PC-9 (cell line): ENCODE results near the gene SEMA6B. TPM values are rescaled to one million over a fixed set of nuclear protein-coding genes. Genes with fewer than 3 reads are reported as not detected.

Experiments
- BruUV-seq: library from RNA; stranded (reverse); fragments of 400-500 nt; replicated peaks from 2 replicates; lab custom pipeline; 2021; lab: Mats Ljungman, UMichigan
- CTCF ChIA-PET: fragments of 300-600 bp; sonication (Branson Sonifier 250); formaldehyde crosslinking; loops from one replicate; lab custom pipeline; 2022; ENCODE audit warnings: antibody characterized with exemption; lab: Charles Lee
- POLR2A ChIA-PET: fragments of 300-600 bp; sonication (Branson Sonifier 250); formaldehyde crosslinking; loops from one replicate; lab custom pipeline; 2022; ENCODE audit warnings: antibody characterized with exemption; ENCODE audit not compliant: unreplicated experiment; lab: Charles Lee
- DNase-seq, 2 experiments: peaks; one replicate each; pipeline versions ENCODE4 v3.0.0 to v3.0.0-alpha.2; 2015 to 2022; ENCODE audit warnings: mixed read lengths in 1 of 2
- H2AFZ ChIP-seq: fragments of 200-600 bp; sonication (generic); 2 replicates; pipeline ENCODE4 v1.8.1; 2017; ENCODE audit warnings: antibody characterized with exemption
- H3F3A ChIP-seq: fragments of 200-600 bp; sonication (generic); 2 replicates; pipeline ENCODE4 v1.8.1; 2017; ENCODE audit warnings: antibody characterized with exemption, mild to moderate bottlenecking, low read depth; ENCODE audit not compliant: insufficient read depth
- H3K27ac ChIP-seq: fragments of 200-600 bp; sonication (generic); 2 replicates; pipeline ENCODE4 v1.6.1; 2016; ENCODE audit warnings: mixed run types
- H3K27me3 ChIP-seq: fragments of 200-600 bp; sonication (generic); 2 replicates; pipeline ENCODE4 v1.6.1; 2016; ENCODE audit warnings: low read depth, mixed run types; ENCODE audit not compliant: insufficient read depth
- H3K36me3 ChIP-seq: fragments of 200-600 bp; sonication (generic); 2 replicates; pipeline ENCODE4 v1.6.1; 2016; ENCODE audit warnings: low read depth, mixed run types
- H3K4me1 ChIP-seq: fragments of 200-600 bp; sonication (generic); replicated peaks from 2 replicates; pipeline ENCODE4 v1.6.1; 2016; ENCODE audit warnings: mixed run types; ENCODE audit not compliant: insufficient read depth
- H3K4me2 ChIP-seq: fragments of 200-600 bp; sonication (generic); 2 replicates; pipeline ENCODE4 v1.6.1; 2017; ENCODE audit warnings: mixed run types
- H3K4me3 ChIP-seq: fragments of 200-600 bp; sonication (generic); 2 replicates; pipeline ENCODE4 v1.6.1; 2016; ENCODE audit warnings: mixed run types
- H3K79me2 ChIP-seq: fragments of 200-600 bp; sonication (generic); 2 replicates; pipeline ENCODE4 v1.6.1; 2017; ENCODE audit warnings: low read depth, mixed run types
- H3K9me2 ChIP-seq: fragments of 200-600 bp; sonication (generic); 2 replicates; pipeline ENCODE4 v1.8.1; 2017; ENCODE audit warnings: mild to moderate bottlenecking; ENCODE audit not compliant: insufficient read depth
- H3K9me3 ChIP-seq: fragments of 200-600 bp; sonication (generic); 2 replicates; pipeline ENCODE4 v1.8.1; 2016; ENCODE audit warnings: low read depth; ENCODE audit not compliant: insufficient read depth
- H4K20me1 ChIP-seq: fragments of 200-600 bp; sonication (generic); 2 replicates; pipeline ENCODE4 v1.8.1; 2017; ENCODE audit not compliant: insufficient read depth
- EZH2 ChIP-seq: fragments of 200-600 bp; sonication (generic); IDR thresholded peaks from 2 replicates; pipeline ENCODE4 v1.8.0; 2017; ENCODE audit warnings: antibody characterized with exemption, low read depth
- intact Hi-C: fragments of 100-400 bp; cut with micrococcal nuclease; formaldehyde crosslinking; loops from one replicate; pipeline ENCODE4 v1.10.0; 2022; ENCODE audit not compliant: unreplicated experiment
- total RNA-seq: library from RNA; stranded (reverse); gene quantifications from 2 replicates; pipeline ENCODE4 v1.2.3, GENCODE V29; 2021
- TF ChIP-seq, protein P1 (sequence below): fragments of 200-600 bp; sonication (generic); conservative IDR thresholded peaks from 2 replicates; pipeline ENCODE4 v1.6.1; 2017; ENCODE audit warnings: mixed run types, antibody characterized with exemption, mild to moderate bottlenecking, moderate library complexity

SEMA6B gene
- total RNA-seq, 1 experiment from 2014 or later = 3.3 TPM

DNA sequence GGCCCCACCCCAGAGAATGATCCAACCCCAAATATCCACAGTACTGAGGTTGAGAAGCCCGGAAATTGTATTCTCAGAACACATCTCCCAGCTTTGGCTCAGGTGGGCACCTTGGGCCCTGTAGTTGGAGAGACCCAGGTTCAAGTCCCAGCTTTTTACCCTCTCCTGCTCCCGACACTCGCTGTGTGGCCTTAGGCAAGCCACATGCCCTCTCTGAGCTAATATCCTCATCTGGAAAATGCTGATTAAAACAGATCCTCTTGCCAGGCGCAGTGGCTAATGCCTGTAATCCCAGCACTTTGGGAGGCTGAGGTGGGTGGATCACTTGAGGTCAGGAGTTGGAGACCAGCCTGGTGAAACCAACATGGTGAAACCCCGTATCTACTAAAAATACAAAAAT, 43.8 kb downstream of the SEMA6B start:
- POLR2A ChIA-PET = no interaction called here
- no TSS peak for BruUV-seq

DNA sequence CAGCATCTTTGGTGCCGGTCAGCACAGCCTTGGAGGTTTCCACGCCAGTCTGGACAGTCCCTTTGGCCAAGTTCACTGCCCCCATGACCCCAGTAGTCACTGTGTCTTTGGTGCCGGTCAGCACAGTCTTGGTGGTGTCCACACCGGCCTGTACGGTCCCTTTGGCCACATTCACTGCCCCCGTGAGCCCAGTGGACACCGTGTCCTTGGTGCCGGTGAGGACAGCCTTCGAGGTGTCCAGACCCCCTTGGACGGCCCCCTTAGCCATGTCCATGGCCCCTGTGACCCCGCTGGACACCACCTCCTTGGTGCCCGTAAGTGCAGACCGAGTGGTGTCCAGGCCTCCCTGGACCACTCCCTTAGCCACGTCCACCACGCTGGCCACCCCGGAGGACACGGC, 46.2 kb downstream of the SEMA6B start:
- CTCF ChIA-PET = no interaction called here
- POLR2A ChIA-PET = no interaction called here
- DNase-seq = no peak

More for the DNA sequence above, 43.8 kb downstream of the SEMA6B start:
- TF ChIP-seq, protein P1, sequence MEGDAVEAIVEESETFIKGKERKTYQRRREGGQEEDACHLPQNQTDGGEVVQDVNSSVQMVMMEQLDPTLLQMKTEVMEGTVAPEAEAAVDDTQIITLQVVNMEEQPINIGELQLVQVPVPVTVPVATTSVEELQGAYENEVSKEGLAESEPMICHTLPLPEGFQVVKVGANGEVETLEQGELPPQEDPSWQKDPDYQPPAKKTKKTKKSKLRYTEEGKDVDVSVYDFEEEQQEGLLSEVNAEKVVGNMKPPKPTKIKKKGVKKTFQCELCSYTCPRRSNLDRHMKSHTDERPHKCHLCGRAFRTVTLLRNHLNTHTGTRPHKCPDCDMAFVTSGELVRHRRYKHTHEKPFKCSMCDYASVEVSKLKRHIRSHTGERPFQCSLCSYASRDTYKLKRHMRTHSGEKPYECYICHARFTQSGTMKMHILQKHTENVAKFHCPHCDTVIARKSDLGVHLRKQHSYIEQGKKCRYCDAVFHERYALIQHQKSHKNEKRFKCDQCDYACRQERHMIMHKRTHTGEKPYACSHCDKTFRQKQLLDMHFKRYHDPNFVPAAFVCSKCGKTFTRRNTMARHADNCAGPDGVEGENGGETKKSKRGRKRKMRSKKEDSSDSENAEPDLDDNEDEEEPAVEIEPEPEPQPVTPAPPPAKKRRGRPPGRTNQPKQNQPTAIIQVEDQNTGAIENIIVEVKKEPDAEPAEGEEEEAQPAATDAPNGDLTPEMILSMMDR = no peak
- TF ChIP-seq EZH2 = no peak
- H3K4me1 ChIP-seq = peaks cover 27% of the 10 kb centered on the region
- H3K79me2 ChIP-seq = no peaks in the 10 kb centered on the region
- H3K9me2 ChIP-seq = no peaks in the 10 kb centered on the region
- no peaks in the 10 kb centered on the region for H3K36me3 ChIP-seq
- intact Hi-C loops = no loop called here
- DNase-seq = no peak
- no peak overlapping the region for H3K4me3 ChIP-seq
- no peak overlapping the region for H2AFZ ChIP-seq
- H3K27me3 ChIP-seq = no peaks in the 10 kb centered on the region
- H3F3A ChIP-seq = no peaks in the 10 kb centered on the region; the same call in 1 of the 2 replicates
- no peaks in the 10 kb centered on the region for H4K20me1 ChIP-seq
- no peak overlapping the region for H3K4me2 ChIP-seq
- CTCF ChIA-PET = interaction anchor here (0.6 kb wide), 1 partner anchor 694 kb away, joined by 4 read pairs; no protein-coding TSS in a partner anchor
- no peak overlapping the region for H3K27ac ChIP-seq
- H3K9me3 ChIP-seq = no peaks in the 10 kb centered on the region

DNA sequence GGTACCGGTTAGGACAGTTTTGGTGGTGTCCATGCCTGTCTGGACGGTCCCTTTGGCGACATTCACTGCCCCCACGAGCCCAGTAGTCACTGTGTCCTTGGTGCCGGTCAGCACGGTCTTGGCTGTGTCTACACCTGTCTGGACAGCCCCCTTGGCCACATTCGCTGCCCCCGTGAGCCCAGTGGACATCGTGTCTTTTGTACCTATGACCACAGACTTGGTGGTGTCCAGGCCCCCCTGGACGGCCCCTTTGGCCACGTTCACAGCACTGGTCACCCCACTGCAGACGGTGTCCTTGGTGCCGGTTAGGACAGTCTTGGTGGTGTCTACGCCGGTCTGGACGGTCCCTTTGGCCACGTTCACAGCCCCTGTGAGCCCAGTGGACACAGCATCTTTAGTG, 47.4 kb downstream of the SEMA6B start:
- Histone ChIP-seq H3K79me2 (no peaks in the 10 kb centered on the region), H2AFZ (no peak overlapping the region), H4K20me1 (no peaks in the 10 kb centered on the region), H3K27ac (no peak overlapping the region), H3F3A (no peaks in the 10 kb centered on the region), H3K4me1 (peaks cover 6% of the 10 kb centered on the region; the same call in 1 of the 2 replicates), H3K27me3 (no peaks in the 10 kb centered on the region), H3K36me3 (no peaks in the 10 kb centered on the region), H3K9me3 (no peaks in the 10 kb centered on the region), H3K4me2 (no peak overlapping the region), H3K4me3 (no peak overlapping the region), H3K9me2 (no peaks in the 10 kb centered on the region)
- BruUV-seq = no TSS peak
- ChIA-PET CTCF (no interaction called here), POLR2A (no interaction called here)
- no peak for DNase-seq
- intact Hi-C loops = no loop called here
- TF ChIP-seq, protein P1 = no peak
- TF ChIP-seq EZH2 = no peak

More for the DNA sequence above, 46.2 kb downstream of the SEMA6B start:
- H3K27me3 ChIP-seq = no peaks in the 10 kb centered on the region
- H3K4me2 ChIP-seq = no peak overlapping the region
- no peaks in the 10 kb centered on the region for H3K9me2 ChIP-seq
- TF ChIP-seq, protein P1 = no peak
- no peak for TF ChIP-seq EZH2
- BruUV-seq = no TSS peak
- H3K4me1 ChIP-seq = peaks cover 16% of the 10 kb centered on the region; the same call in 1 of the 2 replicates
- H3K27ac ChIP-seq = no peak overlapping the region
- intact Hi-C loops = no loop called here
- no peaks in the 10 kb centered on the region for H4K20me1 ChIP-seq
- no peaks in the 10 kb centered on the region for H3K79me2 ChIP-seq
- H3K4me3 ChIP-seq = no peak overlapping the region
- no peaks in the 10 kb centered on the region for H3K9me3 ChIP-seq
- H3K36me3 ChIP-seq = no peaks in the 10 kb centered on the region
- H2AFZ ChIP-seq = no peak overlapping the region
- no peaks in the 10 kb centered on the region for H3F3A ChIP-seq
